Renal cortical epithelial cell (primary cell): ENCODE data around the gene ST6GALNAC5. TPM values are rescaled to one million over a fixed set of nuclear protein-coding genes. Genes with fewer than 3 reads are reported as not detected.
"Not testable (repeated sequence)": the region's sequence is repeated elsewhere in the genome, so short reads cannot be mapped to it uniquely, and the experiment has no call there.

Source experiments
- DNase-seq: peaks from one replicate; pipeline ENCODE4 v3.0.0-alpha.2; 2011; ENCODE audit warnings: low read depth
- total RNA-seq: library from RNA; depleted of rRNA; stranded (reverse); fragments of >200 nt; gene quantifications from 2 replicates; pipeline ENCODE4 v1.2.3, GENCODE V29; 2014

Gene ST6GALNAC5
- total RNA-seq, 1 donor from 2014 or later = 0.80 TPM

DNA sequence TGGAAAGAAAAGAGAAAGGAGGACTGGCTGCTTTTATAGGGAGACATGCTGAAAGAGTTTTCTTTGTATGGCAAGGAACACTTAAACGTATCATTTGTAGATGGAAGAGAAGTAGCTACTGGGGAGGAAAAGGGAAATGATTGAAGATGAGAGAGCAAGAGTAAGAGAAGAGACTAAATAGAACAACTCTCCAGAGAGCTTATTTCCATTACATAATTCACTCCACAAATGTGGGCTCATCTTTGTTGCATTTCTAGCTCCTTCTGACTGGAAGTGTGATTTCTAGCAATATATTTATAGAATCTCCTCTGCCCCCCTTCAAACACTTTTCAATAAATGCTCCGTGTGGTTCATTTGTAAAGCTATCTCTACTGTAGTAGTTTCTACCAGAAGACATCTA lies 71.0 kb downstream of the ST6GALNAC5 start:
- no peak for DNase-seq

GRCh38 chr1:76939050-76939816 lies 72.0 kb downstream of the ST6GALNAC5 start:
- DNase-seq = peak; percentile 38

DNA sequence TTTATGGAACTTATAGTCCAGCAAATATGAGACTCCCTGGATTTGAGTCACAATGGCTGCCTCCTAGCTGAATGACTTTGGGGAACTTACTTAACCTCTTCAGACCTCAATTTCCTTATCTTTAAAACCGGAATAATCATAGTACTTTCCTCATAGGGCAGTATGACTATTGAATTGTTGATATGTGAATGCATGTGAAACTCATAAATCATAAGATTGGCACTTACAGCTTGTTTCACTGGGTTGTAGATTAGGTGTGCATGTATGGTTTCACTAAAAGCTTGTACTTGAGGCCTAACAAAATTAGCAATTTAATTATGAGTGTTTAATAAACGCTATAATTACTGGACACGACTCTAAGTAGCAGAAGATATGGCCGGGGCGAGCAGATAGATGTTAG lies 72.5 kb downstream of the ST6GALNAC5 start:
- DNase-seq = no peak

DNA sequence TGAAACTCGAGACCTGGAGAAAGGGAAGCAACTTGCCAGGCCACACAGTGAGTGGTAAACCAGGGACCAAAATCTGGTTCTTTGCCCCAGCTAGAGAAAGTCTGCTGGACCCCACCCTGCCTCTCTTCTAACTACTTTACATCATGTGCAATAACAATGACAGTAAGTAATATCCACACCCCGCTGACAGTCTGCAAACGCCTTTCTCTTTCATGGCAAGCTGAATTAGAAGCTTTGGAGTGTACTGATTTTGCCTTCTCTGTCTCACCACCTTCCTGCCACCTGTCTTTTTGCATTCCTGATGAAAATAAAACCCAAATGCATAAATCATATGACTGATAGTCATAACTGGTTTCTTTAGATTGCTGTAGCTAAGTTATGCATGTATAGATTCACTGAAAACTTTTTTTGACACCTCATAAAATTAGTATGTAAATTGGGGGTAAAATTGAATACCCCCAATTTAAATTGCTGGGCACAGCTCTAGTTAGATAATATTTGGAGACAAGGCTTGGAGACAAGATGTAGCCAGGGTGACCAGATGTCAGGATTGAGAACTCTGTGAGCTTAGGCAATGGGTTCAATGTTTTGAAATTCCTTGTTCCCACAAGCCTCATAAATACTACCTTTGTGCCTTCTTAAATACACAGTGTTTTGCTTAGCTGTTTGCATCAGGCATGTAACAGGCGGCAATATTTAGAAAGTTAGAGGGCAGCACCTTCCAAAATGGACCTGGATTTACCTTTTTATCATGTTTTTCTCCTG lies 73.5 kb downstream of the ST6GALNAC5 start:
- no peak for DNase-seq

DNA sequence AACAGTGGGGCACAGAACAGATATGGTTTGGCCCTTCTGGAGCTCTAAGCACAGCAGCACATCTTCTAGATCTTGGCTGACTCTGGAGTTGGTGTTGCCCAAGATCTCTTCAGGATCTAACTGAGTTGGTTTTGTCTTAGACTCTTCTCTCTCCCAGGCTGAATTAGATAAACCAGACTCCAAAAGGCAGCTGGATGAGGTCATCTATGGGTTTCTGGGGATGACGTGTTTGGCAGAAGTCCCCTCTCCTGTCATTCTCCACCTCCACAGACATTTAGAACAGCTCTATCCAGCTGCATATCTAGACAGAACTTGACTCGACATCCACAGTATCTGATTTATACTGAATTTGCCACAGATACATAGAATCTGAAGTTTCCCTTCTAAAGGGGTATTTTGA lies 75.3 kb downstream of the ST6GALNAC5 start:
- DNase-seq = no peak

- DNase-seq = peak; percentile 17
Measured at GRCh38 chr1:76944942-76945341, 77.7 kb downstream of the ST6GALNAC5 start.

DNA sequence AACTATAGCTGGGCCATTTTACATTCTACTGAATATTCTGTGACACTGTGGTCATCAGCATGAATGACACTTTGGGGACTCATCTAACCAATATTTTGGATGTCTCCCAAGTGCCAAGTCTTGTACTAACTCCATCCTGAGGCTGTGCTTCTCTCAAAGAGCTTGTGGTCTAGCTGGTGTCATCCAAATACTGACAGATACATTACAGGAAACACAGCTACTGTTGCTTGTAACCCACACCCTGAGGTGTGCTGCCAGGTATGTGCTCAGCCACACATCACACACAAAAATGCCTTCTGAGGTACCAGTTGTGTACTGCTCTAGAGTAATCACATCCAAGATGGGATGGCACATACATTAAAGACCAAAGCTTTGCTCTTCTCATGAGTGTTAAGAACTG lies 81.6 kb downstream of the ST6GALNAC5 start:
- no peak for DNase-seq

GRCh38 chr1:76949503-76949902 lies 82.2 kb downstream of the ST6GALNAC5 start:
- DNase-seq = peak; percentile 60

DNA sequence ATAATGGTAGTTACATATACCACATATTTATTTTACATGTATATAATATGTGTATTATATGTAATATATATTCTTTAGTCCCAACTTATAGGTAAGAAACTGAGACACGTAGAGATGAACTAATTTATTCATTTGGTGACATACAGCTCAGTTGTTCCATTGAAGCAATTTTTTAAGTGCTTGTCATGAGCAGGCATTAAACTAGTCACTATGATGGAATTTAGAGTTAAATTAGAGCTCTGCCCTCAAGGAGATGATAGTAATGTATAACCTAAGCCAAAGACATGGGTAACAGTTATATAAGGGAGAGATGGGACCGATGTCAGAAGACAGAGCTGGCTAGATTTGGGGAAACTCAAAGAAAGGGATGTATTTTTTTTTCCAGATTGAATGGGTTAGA lies 83.0 kb downstream of the ST6GALNAC5 start:
- peak; percentile 13 for DNase-seq

GRCh38 chr1:76951153-76951552 lies 83.9 kb downstream of the ST6GALNAC5 start:
- peak; percentile 31 for DNase-seq

DNA sequence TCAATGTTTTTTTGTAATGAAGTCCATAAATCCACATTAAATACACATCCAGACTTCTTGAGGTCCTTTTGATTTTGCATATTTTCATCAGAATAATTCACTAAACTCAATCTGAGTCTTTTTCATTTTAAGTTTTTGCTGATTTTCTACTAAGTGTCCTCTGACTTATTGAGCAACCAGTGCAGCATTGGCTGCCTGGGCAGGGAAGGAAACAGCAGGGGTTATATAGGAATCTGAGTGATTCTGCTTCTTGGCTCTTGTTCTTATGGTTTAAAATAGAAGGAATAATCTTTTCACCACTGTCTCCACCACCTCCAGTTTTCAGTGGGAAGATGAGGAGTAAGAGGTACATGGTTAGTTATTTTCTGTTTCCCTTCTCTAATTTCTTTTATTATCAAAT lies 88.4 kb downstream of the ST6GALNAC5 start:
- DNase-seq = no peak

DNA sequence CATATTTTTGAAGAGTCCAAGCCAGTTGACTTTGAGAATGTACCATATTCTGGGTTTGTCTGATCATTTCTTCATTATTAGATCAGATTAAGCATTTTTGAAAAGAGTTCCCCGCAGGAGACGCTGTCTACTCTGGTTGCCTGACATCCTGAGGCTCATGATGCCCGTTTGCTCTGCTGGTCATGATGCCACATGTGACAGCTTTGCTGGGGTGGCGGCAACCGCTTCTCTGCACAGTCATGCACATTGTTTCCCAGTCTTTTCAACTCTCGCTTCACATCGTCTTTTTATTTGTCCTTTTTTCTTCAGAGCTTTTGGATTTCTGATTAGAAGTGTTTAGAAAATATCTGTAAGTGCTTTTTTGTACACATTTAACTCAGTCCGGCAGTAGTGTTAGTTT lies 90.7 kb downstream of the ST6GALNAC5 start:
- no peak for DNase-seq

DNA sequence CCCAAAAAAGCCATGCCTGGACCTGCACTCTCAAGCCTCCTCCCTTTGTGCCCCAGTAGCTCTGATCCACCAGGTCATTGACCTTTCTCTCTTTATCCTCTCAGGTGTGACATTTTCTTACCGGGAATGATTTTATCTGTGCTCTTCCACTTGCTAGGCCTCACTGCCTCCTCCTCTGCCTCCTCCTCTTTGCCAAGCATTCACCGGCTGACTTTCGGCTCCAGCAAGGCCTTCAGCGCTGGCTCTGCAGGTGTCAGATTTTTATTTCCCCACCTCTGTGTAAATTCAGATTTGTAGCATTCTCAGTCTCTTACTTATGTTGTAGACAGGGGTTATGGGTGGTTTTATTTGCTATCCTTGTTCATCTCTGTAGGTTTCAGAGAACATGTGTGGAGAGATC lies 91.5 kb downstream of the ST6GALNAC5 start:
- no peak for DNase-seq

GRCh38 chr1:76959556-76959955 lies 92.3 kb downstream of the ST6GALNAC5 start:
- DNase-seq = no peak

DNA sequence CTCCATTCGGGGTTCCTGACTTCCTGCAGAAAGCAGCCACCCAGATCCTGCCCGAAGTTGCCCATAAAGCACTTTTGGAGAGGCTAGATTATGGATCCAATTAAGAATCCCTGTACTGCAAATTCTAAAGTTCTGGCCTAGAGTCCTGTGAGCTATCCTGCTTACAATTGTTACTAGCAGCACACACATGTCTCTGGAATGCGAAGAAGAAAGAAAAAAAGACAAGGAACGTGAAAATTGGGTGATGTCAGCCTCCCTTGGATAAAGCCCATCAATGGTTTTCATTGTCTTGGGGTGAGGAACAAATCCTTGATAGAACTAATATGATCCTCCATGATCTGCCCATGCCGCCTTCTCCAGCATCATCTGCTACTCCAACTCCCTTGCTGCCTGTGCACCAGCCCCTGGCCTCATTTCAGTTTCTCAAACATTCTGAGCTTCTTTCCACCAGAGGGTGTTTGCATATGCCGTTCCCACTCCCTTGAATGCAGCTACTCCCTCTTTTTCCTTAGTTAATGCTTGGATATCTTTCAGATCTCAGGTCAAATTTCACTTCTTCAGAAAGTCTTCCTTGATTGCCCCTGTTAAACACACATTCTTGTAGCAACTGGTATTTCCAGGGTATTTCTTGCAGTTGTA lies 94.0 kb downstream of the ST6GALNAC5 start:
- DNase-seq = no peak

DNA sequence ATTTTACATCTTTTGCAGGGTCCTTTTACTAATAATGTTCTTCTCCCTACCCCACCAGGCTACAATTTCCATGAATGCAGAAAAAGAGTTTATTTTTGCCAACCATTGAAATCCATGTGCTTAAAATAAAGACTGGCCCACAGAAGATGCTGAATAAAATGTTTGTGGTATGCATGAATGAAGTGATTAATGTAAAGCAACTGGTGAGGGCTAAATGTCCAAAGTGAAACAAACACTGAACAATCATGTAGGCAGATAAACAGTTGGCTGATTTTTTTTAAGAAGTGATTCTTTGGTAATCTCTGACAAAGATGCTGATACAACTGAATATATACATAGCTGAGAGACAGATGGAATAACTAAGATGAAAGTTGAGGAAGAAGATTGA lies 94.5 kb downstream of the ST6GALNAC5 start:
- DNase-seq = no peak

GRCh38 chr1:76981267-76981666 lies 114.0 kb downstream of the ST6GALNAC5 start:
- not testable (repeated sequence) for DNase-seq

GRCh38 chr1:76989976-76990375 lies 122.7 kb downstream of the ST6GALNAC5 start:
- no peak for DNase-seq

DNA sequence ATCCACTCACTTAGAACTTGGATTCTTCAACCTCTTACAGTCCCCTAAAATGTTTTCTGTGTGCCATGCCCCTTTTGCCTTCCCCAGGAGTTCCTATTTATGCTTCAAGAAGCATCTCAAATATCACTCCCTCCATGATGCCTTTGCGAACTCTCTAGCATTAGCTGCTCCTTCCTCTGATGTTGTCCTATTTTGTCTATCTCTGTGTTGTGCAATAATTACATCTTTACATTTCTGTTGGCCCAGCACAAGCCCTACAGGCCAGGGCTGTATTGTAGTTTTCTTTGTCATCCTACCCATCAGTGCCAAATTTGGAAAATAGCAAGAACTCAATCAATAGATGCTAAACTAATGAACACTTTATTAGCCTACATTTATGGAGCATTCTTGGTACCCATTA lies 125.8 kb downstream of the ST6GALNAC5 start:
- DNase-seq = no peak

DNA sequence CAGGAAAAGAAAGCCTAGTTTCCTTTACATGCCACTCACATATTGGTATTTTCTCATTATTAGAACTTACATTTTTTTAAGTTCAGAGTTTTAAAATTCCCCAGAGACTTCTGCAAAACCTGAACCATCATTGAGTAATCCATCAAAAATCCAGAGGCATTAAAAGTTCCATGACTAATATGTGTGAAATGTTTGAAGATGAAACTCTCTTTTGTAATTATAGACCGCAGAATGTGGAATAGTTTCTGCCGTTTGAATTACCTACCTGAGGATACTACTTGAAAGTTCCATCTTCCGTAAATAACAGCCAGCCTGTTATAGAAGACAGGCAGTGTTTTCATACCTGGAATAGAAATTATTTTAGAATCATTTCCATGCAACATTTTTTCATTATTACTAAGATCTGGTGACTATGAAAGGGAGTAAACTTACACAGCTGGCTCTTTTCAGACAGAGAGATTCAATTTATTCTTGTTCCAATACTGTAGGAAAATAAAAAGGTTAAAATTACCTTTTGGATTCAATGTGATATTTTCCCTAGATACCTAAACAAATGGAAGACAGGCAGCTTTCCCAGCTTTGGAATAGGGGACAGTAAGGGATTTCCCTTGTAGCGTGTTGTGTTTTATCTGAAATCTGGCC lies 131.4 kb downstream of the ST6GALNAC5 start:
- DNase-seq = peak; percentile 79

DNA sequence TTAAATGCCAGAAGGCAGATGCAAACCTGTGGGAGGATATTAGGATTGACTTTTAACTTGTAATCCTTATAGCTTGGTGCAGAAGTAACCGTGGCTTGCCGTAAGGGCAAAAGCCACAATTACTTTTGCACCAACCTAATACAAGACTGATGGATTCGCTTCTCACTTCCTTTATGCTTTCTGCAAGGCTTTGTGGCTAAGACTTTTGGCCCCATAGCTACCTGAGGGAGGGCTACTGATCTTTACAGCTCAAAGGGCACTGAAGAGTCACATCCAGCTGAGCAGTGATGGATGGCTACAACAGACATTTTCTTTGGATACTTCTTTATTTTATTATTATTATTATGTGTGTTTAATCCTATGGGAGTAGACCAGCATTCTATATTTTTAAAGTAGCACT lies 140.4 kb downstream of the ST6GALNAC5 start:
- no peak for DNase-seq

- DNase-seq = no peak
Measured at GRCh38 chr1:77010937-77011336, 143.7 kb downstream of the ST6GALNAC5 start.
